ENCODE data around the gene PITPNB. TPM values are rescaled to one million over a fixed set of nuclear protein-coding genes. Genes with fewer than 3 reads are reported as not detected.
A peak's percentile ranks its signal among the peaks of the same experiment; 100 is the strongest.

PITPNB gene
- polyA plus RNA-seq (2011; rRNA removed) (24.0 and 39.9 TPM in 2 replicates), polyA minus RNA-seq (2011; rRNA and poly(A)+ RNA removed) (20.9 and 26.2 TPM in 2 replicates)

DNA sequence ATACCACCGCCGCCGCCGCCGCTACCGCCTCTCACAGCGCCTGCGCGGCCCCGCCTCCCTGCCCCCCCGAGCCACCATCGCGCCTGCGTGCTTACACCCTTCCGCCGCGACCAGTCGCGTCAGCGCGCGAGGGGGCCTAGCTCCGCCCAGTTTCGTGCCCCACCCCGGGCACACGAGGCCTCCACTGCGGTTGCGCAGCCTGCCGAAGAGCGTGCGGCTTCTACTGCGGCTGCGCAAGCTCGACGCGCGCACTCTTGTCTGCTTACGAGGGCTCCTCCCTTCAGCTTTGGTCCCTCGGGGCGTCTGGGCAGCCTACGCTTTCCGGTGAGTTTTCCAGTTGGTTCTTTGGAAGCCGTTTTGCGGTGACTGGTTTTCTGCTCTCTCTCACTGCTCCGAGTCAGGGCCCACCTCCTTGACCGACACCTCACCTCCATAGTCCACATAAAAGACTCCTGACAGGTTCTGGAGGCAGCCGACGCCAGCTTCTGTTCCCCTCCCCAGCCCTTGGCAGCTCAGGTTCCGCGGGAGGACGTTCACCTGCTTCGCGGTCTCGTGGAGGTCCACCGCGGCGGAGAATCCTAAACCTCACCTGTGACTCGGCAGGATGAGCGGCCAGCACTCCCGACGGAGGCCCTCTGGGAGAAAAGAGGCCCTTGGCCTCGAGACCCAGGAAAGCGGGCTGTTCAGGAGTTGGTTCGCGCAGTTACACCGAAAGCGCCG, at the start of gene PITPNB:
PITPNB (minus strand) TSS at position 35 of the 720 bp plus-strand sequence. CDS start 65 bp downstream, outside the sequence.
- POLR2A ChIA-PET, result interaction anchor here (0.6 kb wide), 1 partner anchor 378 kb away, joined by 5 read pairs; no protein-coding TSS in a partner anchor
- no peaks in the 10 kb centered on the region for H3K27me3 ChIP-seq (ENCODE audit: control insufficient read depth, insufficient read depth, low read length)
- DNase-seq (ENCODE audit: low read depth), result peak; percentile 83
- peak within 1 kb of the TSS; percentile 99 for H3K4me3 ChIP-seq (ENCODE audit: low read depth, low read length)
- TF ChIP-seq, protein P1, sequence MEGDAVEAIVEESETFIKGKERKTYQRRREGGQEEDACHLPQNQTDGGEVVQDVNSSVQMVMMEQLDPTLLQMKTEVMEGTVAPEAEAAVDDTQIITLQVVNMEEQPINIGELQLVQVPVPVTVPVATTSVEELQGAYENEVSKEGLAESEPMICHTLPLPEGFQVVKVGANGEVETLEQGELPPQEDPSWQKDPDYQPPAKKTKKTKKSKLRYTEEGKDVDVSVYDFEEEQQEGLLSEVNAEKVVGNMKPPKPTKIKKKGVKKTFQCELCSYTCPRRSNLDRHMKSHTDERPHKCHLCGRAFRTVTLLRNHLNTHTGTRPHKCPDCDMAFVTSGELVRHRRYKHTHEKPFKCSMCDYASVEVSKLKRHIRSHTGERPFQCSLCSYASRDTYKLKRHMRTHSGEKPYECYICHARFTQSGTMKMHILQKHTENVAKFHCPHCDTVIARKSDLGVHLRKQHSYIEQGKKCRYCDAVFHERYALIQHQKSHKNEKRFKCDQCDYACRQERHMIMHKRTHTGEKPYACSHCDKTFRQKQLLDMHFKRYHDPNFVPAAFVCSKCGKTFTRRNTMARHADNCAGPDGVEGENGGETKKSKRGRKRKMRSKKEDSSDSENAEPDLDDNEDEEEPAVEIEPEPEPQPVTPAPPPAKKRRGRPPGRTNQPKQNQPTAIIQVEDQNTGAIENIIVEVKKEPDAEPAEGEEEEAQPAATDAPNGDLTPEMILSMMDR (IDR thresholded peaks at IDR 0.05; ENCODE audit: insufficient read depth, low read depth, low read length), result no peak
- no peaks in the 10 kb centered on the region for H3K36me3 ChIP-seq (ENCODE audit: control insufficient read depth, insufficient read depth, low read length)
- CTCF ChIA-PET, result interaction anchor here (1.0 to 2.2 kb wide), 4 partner anchors 10 to 38 kb away, joined by 3 to 9 read pairs (median 3); no protein-coding TSS in a partner anchor

DNA sequence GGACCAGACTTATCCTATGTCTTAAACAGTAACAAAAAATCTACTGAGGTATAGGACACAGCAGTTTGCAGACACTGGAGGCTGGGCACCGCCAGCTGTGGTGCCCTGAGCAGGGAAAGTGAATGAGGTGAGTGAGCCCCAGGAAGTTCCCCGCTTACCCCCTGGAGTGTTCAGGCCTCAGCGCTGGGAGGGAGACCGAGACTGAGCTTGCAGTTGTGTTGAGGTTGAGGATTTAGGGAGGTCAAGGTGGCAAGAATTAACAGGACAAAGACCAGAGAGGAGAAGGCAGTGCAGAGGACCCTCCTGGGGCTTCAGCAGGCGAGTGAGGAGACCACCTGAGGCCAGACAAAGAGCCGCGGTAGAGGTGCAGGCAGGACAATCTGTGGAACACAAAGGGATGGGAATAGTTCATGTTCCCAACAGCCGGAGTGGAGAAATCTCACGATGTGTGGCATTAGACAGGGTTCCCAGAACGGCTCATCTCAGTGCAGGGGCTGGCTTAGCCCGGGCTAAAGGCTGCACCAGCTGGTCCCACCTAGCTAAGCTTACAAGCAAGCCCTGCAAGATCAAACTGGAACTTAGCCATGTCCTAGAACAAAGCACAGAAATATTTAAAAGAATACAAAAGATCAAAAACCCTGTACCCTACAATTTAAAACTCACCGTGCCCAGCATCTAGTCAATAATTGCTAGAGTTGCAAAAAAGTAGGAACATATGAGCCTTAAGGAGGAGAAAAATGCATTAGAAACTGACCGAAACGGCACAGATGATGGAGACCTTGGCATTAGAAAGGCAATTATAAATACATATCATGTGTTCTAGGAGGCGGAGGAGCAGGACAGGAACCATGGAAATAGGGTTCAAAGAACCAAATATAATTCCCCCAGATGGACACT, 47.4 kb upstream of the PITPNB start:
- H3K4me3 ChIP-seq (ENCODE audit: low read depth, low read length), result no peak overlapping the region
- H3K27me3 ChIP-seq (ENCODE audit: control insufficient read depth, insufficient read depth, low read length), result no peaks in the 10 kb centered on the region
- DNase-seq (ENCODE audit: low read depth), result no peak
- ChIA-PET CTCF (no interaction called here), POLR2A (no interaction called here)
- TF ChIP-seq, protein P1 (IDR thresholded peaks at IDR 0.05; ENCODE audit: insufficient read depth, low read depth, low read length), result no peak
- H3K36me3 ChIP-seq (ENCODE audit: control insufficient read depth, insufficient read depth, low read length), result no peaks in the 10 kb centered on the region

DNA sequence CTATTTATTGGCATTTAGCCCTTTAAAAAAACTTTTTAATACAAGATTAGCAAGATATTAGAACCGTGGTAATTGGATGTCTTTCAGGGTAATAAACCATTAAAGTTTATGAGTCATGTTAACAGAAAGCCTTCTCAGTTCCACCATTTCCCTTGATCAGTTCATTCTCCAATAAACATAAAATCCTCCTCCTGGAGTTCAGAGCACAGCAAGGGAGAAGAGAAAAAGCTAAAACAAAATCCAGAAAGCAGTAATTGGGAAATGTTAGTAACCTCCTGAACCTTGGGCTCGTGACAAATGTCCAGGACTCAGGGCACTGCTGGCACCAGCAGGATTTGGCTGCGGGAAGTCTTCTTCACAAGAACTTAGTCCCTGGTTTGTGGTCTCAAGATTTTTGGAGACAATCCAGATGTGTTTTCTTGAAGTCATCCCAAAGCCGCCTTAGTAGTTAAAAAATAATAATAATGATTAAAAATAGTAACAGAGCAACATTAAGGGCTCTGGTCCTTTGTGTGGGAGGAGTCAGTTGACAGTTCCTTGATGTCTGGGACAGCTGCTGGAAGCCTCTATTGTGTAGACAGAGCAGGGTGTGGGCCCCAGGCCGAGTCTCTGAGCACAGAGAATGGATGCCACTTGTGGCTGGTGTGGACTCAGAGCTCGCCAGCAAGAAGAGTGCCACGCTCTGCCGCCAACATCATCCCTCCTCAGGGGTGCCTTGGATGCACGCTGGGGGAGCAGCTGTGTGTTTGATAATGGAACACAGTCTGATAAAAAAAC, 43.4 kb upstream of the PITPNB start:
- POLR2A ChIA-PET, result no interaction called here
- H3K36me3 ChIP-seq (ENCODE audit: control insufficient read depth, insufficient read depth, low read length), result no peaks in the 10 kb centered on the region
- no peak for DNase-seq (ENCODE audit: low read depth)
- CTCF ChIA-PET, result interaction anchor here (0.8 to 1.1 kb wide), 2 partner anchors 10 to 81 kb away, joined by 3 read pairs; no protein-coding TSS in a partner anchor
- no peaks in the 10 kb centered on the region for H3K27me3 ChIP-seq (ENCODE audit: control insufficient read depth, insufficient read depth, low read length)
- no peak overlapping the region for H3K4me3 ChIP-seq (ENCODE audit: low read depth, low read length)
- TF ChIP-seq, protein P1 (IDR thresholded peaks at IDR 0.05; ENCODE audit: insufficient read depth, low read depth, low read length), result no peak

DNA sequence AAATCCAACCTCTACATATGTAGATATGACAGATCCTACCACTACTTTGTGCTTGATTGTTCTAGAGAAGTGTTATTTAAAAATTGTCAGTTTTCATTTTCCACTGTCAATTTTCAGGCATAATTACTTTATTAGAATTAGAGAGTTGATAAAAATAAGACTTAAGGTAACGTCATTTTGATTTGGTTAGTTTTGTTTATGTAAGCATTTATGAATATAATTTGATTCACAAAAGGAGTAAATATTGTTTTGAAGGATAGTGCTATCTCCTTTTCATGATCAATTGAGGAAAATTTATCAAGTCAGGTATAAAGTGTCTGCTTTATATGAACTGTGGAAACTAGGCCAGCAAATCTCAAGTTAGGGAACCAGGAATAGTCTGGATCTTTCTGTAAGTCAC, 42.6 kb upstream of the PITPNB start:
- Histone ChIP-seq H3K4me3 (ENCODE audit: low read depth, low read length) (no peak overlapping the region), H3K27me3 (ENCODE audit: control insufficient read depth, insufficient read depth, low read length) (no peaks in the 10 kb centered on the region), H3K36me3 (ENCODE audit: control insufficient read depth, insufficient read depth, low read length) (no peaks in the 10 kb centered on the region)
- POLR2A ChIA-PET, result no interaction called here
- no peak for DNase-seq (ENCODE audit: low read depth)
- CTCF ChIA-PET, result interaction anchor here (1.1 kb wide), 1 partner anchor 80 kb away, joined by 3 read pairs; no protein-coding TSS in a partner anchor
- TF ChIP-seq, protein P1 (IDR thresholded peaks at IDR 0.05; ENCODE audit: insufficient read depth, low read depth, low read length), result no peak
